Sigmoid colon (tissue), 7 donors: ENCODE data around the gene ACOX2. TPM values are rescaled to one million over a fixed set of nuclear protein-coding genes. Genes with fewer than 3 reads are reported as not detected.

Experiments used
- DNase-seq: peaks from one replicate; pipeline ENCODE4 v3.0.0-alpha.2; 2019
- H3K27ac ChIP-seq, 4 donors: fragments of 200-600 bp; sonication (generic); one replicate each; pipeline ENCODE4 v1.5.1; 2016 to 2019; ENCODE audit warnings: mild to moderate bottlenecking in 1 of 4
- H3K27me3 ChIP-seq, 3 donors: fragments of 200-600 bp; sonication (generic); one replicate each; pipeline ENCODE4 v1.5.1; 2019; ENCODE audit warnings: mild to moderate bottlenecking in 1 of 3
- H3K36me3 ChIP-seq, 4 donors: fragments of 200-600 bp; sonication (generic); one replicate each; pipeline ENCODE4 v1.5.1; 2016 to 2019
- H3K4me1 ChIP-seq, 4 donors: fragments of 200-600 bp; sonication (generic); one replicate each; pipeline ENCODE4 v1.5.1; 2017 to 2019
- H3K4me3 ChIP-seq, 4 donors: fragments of 200-600 bp; sonication (generic); one replicate each; pipeline ENCODE4 v1.5.1; 2017 to 2019; ENCODE audit warnings: mild to moderate bottlenecking in 2 of 4, moderate library complexity in 1 of 4
- H3K9me3 ChIP-seq, 4 donors: fragments of 200-600 bp in 3 of 4; sonication (generic) in 3 of 4; one replicate each; pipeline versions ENCODE4 v1.5.1 to v1.6.1; 2013 to 2019
- CTCF ChIP-seq, 4 experiments: fragments of 450-650 bp in 3 of 4; fragments of 200-600 bp in 1 of 4; IDR thresholded peaks; one replicate each; pipeline ENCODE4 v1.5.1; 2016 to 2019; ENCODE audit warnings: antibody characterized with exemption in 4 of 4, mild to moderate bottlenecking in 3 of 4, moderate library complexity in 2 of 4
- EP300 ChIP-seq, 4 donors: sonication (generic); formaldehyde crosslinking; IDR thresholded peaks; one replicate each; pipeline ENCODE4 v1.6.1; 2017; ENCODE audit warnings: antibody characterized with exemption in 4 of 4
- POLR2A ChIP-seq, 2 donors: fragments of 450-650 bp; IDR thresholded peaks; one replicate each; pipeline ENCODE4 v1.6.1; 2016; ENCODE audit warnings: antibody characterized with exemption in 2 of 2, mild to moderate bottlenecking in 2 of 2, moderate library complexity in 2 of 2
- POLR2AphosphoS5 ChIP-seq, 4 donors: sonication (generic); formaldehyde crosslinking; IDR thresholded peaks; one replicate each; pipeline ENCODE4 v1.6.1; 2017; ENCODE audit warnings: antibody characterized with exemption in 4 of 4
- WGBS, 2 donors: extraction: QIAGEN DNeasy Blood & Tissue Kit; methylation state at CpG; one replicate each; pipeline ENCODE4 v1.1.7; 2013; 5-methylcytosine and 5-hydroxymethylcytosine counted together
- intact Hi-C: fragments of 100-400 bp; cut with DNase I; formaldehyde crosslinking; loops from one replicate; pipeline ENCODE4 v1.15.1; 2023
- polyA plus RNA-seq, 3 donors: library from polyadenylated mRNA; stranded (reverse); fragments of 200-250 nt; gene quantifications; one replicate each; pipeline ENCODE4 v1.2.3, GENCODE V29; 2013
- total RNA-seq, 4 donors: library from RNA; depleted of rRNA; stranded (reverse); fragments of >200 nt; gene quantifications; one replicate each; pipeline ENCODE4 v1.1.0, GENCODE V29; 2016
- donor health status: healthy with polysubstance abuse.
- donor health status: Bipolar disorder and iron deficiency.
- donor health status: healthy.

ACOX2 gene
- total and polyA plus RNA-seq, 7 donors: 6.9 to 35.8 (median 26.0) TPM

GRCh38 chr3:58581328-58582091 lies 44.5 kb upstream of the ACOX2 start:
- TF ChIP-seq EP300 (IDR thresholded peaks at IDR 0.05): no peak
- TF ChIP-seq CTCF (IDR thresholded peaks at IDR 0.05): no peak
- TF ChIP-seq POLR2A (IDR thresholded peaks at IDR 0.05): no peak
- no peak for TF ChIP-seq POLR2AphosphoS5 (IDR thresholded peaks at IDR 0.05)
- intact Hi-C loops: no loop called here
- no peaks in the 10 kb centered on the region for H3K9me3 ChIP-seq
- no peak overlapping the region for H3K4me3 ChIP-seq
- H3K27me3 ChIP-seq: peaks cover 0 to 11% (median 5%) of the 10 kb centered on the region in 3 donors
- H3K4me1 ChIP-seq: peaks cover 0 to 31% (median 24%) of the 10 kb centered on the region in 4 donors
- no peak for DNase-seq
- H3K36me3 ChIP-seq: no peaks in the 10 kb centered on the region
- H3K27ac ChIP-seq: no peak overlapping the region
- WGBS, 2 donors: 66 to 69% methylated on average over 11 of the region's 11 CpGs

GRCh38 chr3:58580826-58581327 lies 43.9 kb upstream of the ACOX2 start:
- Histone ChIP-seq H3K9me3 (no peaks in the 10 kb centered on the region), H3K36me3 (no peaks in the 10 kb centered on the region), H3K27ac (no peak overlapping the region), H3K4me3 (no peak overlapping the region), H3K27me3 (peaks cover 0 to 4% (median 0%) of the 10 kb centered on the region in 3 donors), H3K4me1 (peaks cover 0 to 26% (median 19%) of the 10 kb centered on the region in 4 donors)
- DNase-seq: no peak
- 66 to 83% methylated on average over 4 of the region's 4 CpGs for WGBS, 2 donors
- TF ChIP-seq POLR2AphosphoS5 (IDR thresholded peaks at IDR 0.05) (no peak), POLR2A (IDR thresholded peaks at IDR 0.05) (no peak), CTCF (IDR thresholded peaks at IDR 0.05) (no peak), EP300 (IDR thresholded peaks at IDR 0.05) (no peak)
- intact Hi-C loops: no loop called here

GRCh38 chr3:58578873-58579272 lies 41.9 kb upstream of the ACOX2 start:
- peaks cover 0 to 15% (median 9%) of the 10 kb centered on the region in 4 donors for H3K4me1 ChIP-seq
- no peaks in the 10 kb centered on the region for H3K27me3 ChIP-seq
- H3K4me3 ChIP-seq: no peak overlapping the region
- no peak for DNase-seq
- no peaks in the 10 kb centered on the region for H3K36me3 ChIP-seq
- WGBS, 2 donors: 95 to 96% methylated on average over 5 of the region's 5 CpGs
- H3K9me3 ChIP-seq: no peaks in the 10 kb centered on the region
- TF ChIP-seq POLR2AphosphoS5 (IDR thresholded peaks at IDR 0.05) (no peak), CTCF (IDR thresholded peaks at IDR 0.05) (no peak), EP300 (IDR thresholded peaks at IDR 0.05) (no peak), POLR2A (IDR thresholded peaks at IDR 0.05) (no peak)
- intact Hi-C loops: no loop called here
- H3K27ac ChIP-seq: no peak overlapping the region

GRCh38 chr3:58577269-58577821 lies 40.4 kb upstream of the ACOX2 start, which contains the start of gene FAM107A:
Gene FAM107A (minus strand): TSS chr3:58577391. CDS start chr3:58569860, 7,531 bp downstream.
- 37 to 41% methylated on average over 12 of the region's 12 CpGs for WGBS, 2 donors

More at GRCh38 chr3:58577269-58577821, 40.4 kb upstream of the ACOX2 start, which contains the start of gene FAM107A:
- no peaks in the 10 kb centered on the region for H3K27me3 ChIP-seq
- peaks cover 0 to 14% (median 9%) of the 10 kb centered on the region in 4 donors for H3K4me1 ChIP-seq
- no peaks in the 10 kb centered on the region for H3K9me3 ChIP-seq
- TF ChIP-seq POLR2A (IDR thresholded peaks at IDR 0.05) (peak in 1 of 2 donors; percentile 12), POLR2AphosphoS5 (IDR thresholded peaks at IDR 0.05) (peak; percentile 45 to 84 (median 81)), CTCF (IDR thresholded peaks at IDR 0.05) (no peak), EP300 (IDR thresholded peaks at IDR 0.05) (peak in 3 of 4 donors; percentile 48 to 90 (median 84))
- H3K27ac ChIP-seq: peak within 1 kb of the TSS; percentile 59 to 73 (median 68)
- H3K4me3 ChIP-seq: peak within 1 kb of the TSS; percentile 9 to 37 (median 35)
- no peaks in the 10 kb centered on the region for H3K36me3 ChIP-seq
- intact Hi-C loops: no loop called here
- DNase-seq: peak; percentile 79
